ENCODE data around the gene PHLDB1.
"Not testable (repeated sequence)": the region's sequence is repeated elsewhere in the genome, so short reads cannot be mapped to it uniquely, and the experiment has no call there.

Gene PHLDB1

GRCh38 chr11:118684187-118684586 lies 76.8 kb downstream of the PHLDB1 start:
- Histone ChIP-seq H3K36me3 (no peaks in the 10 kb centered on the region), H3K9ac (no peak overlapping the region), H4K20me1 (no peaks in the 10 kb centered on the region), H3K4me2 (no peak overlapping the region), H3K27me3 (no peaks in the 10 kb centered on the region), H3K9me3 (replicated peaks in 1 of 11) (peaks cover 0 to 4% (median 0%) of the 10 kb centered on the region in 11 experiments; a peak in 1 of 22 replicates), H3K4me3 (no peak overlapping the region), H3K4me1 (peaks cover 4 to 17% (median 12%) of the 10 kb centered on the region in 10 experiments; a peak in 18 of 20 replicates), H3K27ac (no peak overlapping the region)
- no peak for TF ChIP-seq Cebpa-rat (IDR thresholded peaks at IDR 0.05)

GRCh38 chr11:118687906-118688305 lies 80.5 kb downstream of the PHLDB1 start:
- peaks cover 36 to 48% (median 43%) of the 10 kb centered on the region in 10 experiments for H3K4me1 ChIP-seq

GRCh38 chr11:118688339-118688738 lies 80.9 kb downstream of the PHLDB1 start:
- H3K9me3 ChIP-seq (replicated peaks in 1 of 11); H3K27ac ChIP-seq; H3K27me3 ChIP-seq; H3K4me3 ChIP-seq; H3K36me3 ChIP-seq; H3K9ac ChIP-seq: not testable (repeated sequence)
- H3K4me1 ChIP-seq: peaks cover 41 to 52% (median 48%) of the 10 kb centered on the region in 10 experiments
- H4K20me1 ChIP-seq: peaks cover 0 to 13% (median 0%) of the 10 kb centered on the region in 11 experiments; a peak in 6 of 22 replicates
- peak overlapping the region in 1 of 11 experiments; percentile 12; a peak in 1 of 22 replicates for H3K4me2 ChIP-seq

More at GRCh38 chr11:118687906-118688305, 80.5 kb downstream of the PHLDB1 start:
- TF ChIP-seq Cebpa-rat (IDR thresholded peaks at IDR 0.05): no peak
- Histone ChIP-seq H3K9me3 (replicated peaks in 1 of 11) (peaks cover 0 to 4% (median 0%) of the 10 kb centered on the region in 11 experiments; a peak in 1 of 22 replicates), H3K4me3 (no peak overlapping the region), H3K27ac (no peak overlapping the region), H4K20me1 (peaks cover 0 to 10% (median 0%) of the 10 kb centered on the region in 11 experiments; a peak in 6 of 22 replicates), H3K36me3 (no peaks in the 10 kb centered on the region), H3K9ac (no peak overlapping the region), H3K27me3 (no peaks in the 10 kb centered on the region), H3K4me2 (peak overlapping the region in 1 of 11 experiments; percentile 12; a peak in 2 of 22 replicates)

GRCh38 chr11:118688851-118689502 lies 81.6 kb downstream of the PHLDB1 start:
- peak overlapping the region in 1 of 11 experiments; percentile 28; a peak in 1 of 22 replicates for H3K27ac ChIP-seq
- no peaks in the 10 kb centered on the region for H3K36me3 ChIP-seq
- TF ChIP-seq Cebpa-rat (IDR thresholded peaks at IDR 0.05): no peak
- H3K4me1 ChIP-seq: peaks cover 46 to 59% (median 53%) of the 10 kb centered on the region in 10 experiments
- H4K20me1 ChIP-seq: peaks cover 0 to 14% (median 0%) of the 10 kb centered on the region in 11 experiments; a peak in 6 of 22 replicates
- H3K9ac ChIP-seq: peak overlapping the region in 3 of 11 experiments; percentile 19 to 71 (median 47); a peak in 5 of 22 replicates
- peaks cover 0 to 4% (median 0%) of the 10 kb centered on the region in 11 experiments; a peak in 1 of 22 replicates for H3K9me3 ChIP-seq (replicated peaks in 1 of 11)
- no peaks in the 10 kb centered on the region for H3K27me3 ChIP-seq
- peak overlapping the region; percentile 55 to 91 (median 86); a peak in 21 of 22 replicates for H3K4me2 ChIP-seq
- H3K4me3 ChIP-seq: no peak overlapping the region

GRCh38 chr11:118689503-118689851 lies 82.1 kb downstream of the PHLDB1 start:
- Histone ChIP-seq H3K9ac (peak overlapping the region in 4 of 11 experiments; percentile 19 to 71 (median 59); a peak in 6 of 22 replicates), H4K20me1 (peaks cover 0 to 14% (median 0%) of the 10 kb centered on the region in 11 experiments; a peak in 6 of 22 replicates), H3K27ac (peak overlapping the region in 2 of 11 experiments; percentile 28 to 68; a peak in 3 of 22 replicates), H3K27me3 (no peaks in the 10 kb centered on the region), H3K9me3 (replicated peaks in 1 of 11) (peaks cover 0 to 4% (median 0%) of the 10 kb centered on the region in 11 experiments; a peak in 2 of 22 replicates), H3K36me3 (no peaks in the 10 kb centered on the region), H3K4me2 (peak overlapping the region; percentile 55 to 91 (median 86)), H3K4me3 (peak overlapping the region in 1 of 10 experiments; percentile 52; a peak in 2 of 20 replicates), H3K4me1 (peaks cover 46 to 59% (median 53%) of the 10 kb centered on the region in 10 experiments)
- TF ChIP-seq Cebpa-rat (IDR thresholded peaks at IDR 0.05): no peak

- no peaks in the 10 kb centered on the region for H3K27me3 ChIP-seq
- H3K27ac ChIP-seq: peak overlapping the region; percentile 36 to 71 (median 64); a peak in 19 of 22 replicates
- H3K4me1 ChIP-seq: peaks cover 42 to 60% (median 53%) of the 10 kb centered on the region in 10 experiments
- H3K4me2 ChIP-seq: peak overlapping the region; percentile 73 to 96 (median 87)
- peak overlapping the region; percentile 60 to 75 (median 73); a peak in 20 of 22 replicates for H3K9ac ChIP-seq
- no peak for TF ChIP-seq Cebpa-rat (IDR thresholded peaks at IDR 0.05)
- peaks cover 0 to 14% (median 0%) of the 10 kb centered on the region in 11 experiments; a peak in 6 of 22 replicates for H4K20me1 ChIP-seq
- peak overlapping the region; percentile 30 to 67 (median 52); a peak in 17 of 20 replicates for H3K4me3 ChIP-seq
- peaks cover 0 to 8% (median 0%) of the 10 kb centered on the region in 11 experiments; a peak in 2 of 22 replicates for H3K9me3 ChIP-seq (replicated peaks in 1 of 11)
- no peaks in the 10 kb centered on the region for H3K36me3 ChIP-seq
Measured at GRCh38 chr11:118689852-118690552, 82.6 kb downstream of the PHLDB1 start.

- Histone ChIP-seq H3K4me1 (peaks cover 39 to 68% (median 54%) of the 10 kb centered on the region in 10 experiments), H3K27ac (peak overlapping the region in 8 of 11 experiments; percentile 10 to 71 (median 66); a peak in 15 of 22 replicates), H3K4me3 (peak overlapping the region in 5 of 10 experiments; percentile 51 to 67 (median 52); a peak in 6 of 20 replicates), H3K9me3 (replicated peaks in 1 of 11) (peaks cover 0 to 8% (median 0%) of the 10 kb centered on the region in 11 experiments; a peak in 2 of 22 replicates), H3K36me3 (no peaks in the 10 kb centered on the region), H3K9ac (peak overlapping the region; percentile 60 to 75 (median 73); a peak in 15 of 22 replicates), H4K20me1 (peaks cover 0 to 14% (median 0%) of the 10 kb centered on the region in 11 experiments; a peak in 6 of 22 replicates), H3K27me3 (no peaks in the 10 kb centered on the region), H3K4me2 (peak overlapping the region; percentile 73 to 96 (median 87))
- no peak for TF ChIP-seq Cebpa-rat (IDR thresholded peaks at IDR 0.05)
Measured at GRCh38 chr11:118690553-118691304, 83.3 kb downstream of the PHLDB1 start.
